Stimulated activated CD4-positive, alpha-beta T cell treated with anti-CD3 and anti-CD28 coated beads, Interleukin-12 subunit alpha, Interleukin-12 subunit beta, amount 100 ng/mL, for 24 hours (primary cell): ENCODE results near the gene SPTSSA.
"Not testable (repeated sequence)": the region's sequence is repeated elsewhere in the genome, so short reads cannot be mapped to it uniquely, and the experiment has no call there.

ENCODE experiments used
- DNase-seq, 2 experiments: peaks; one replicate each; pipeline ENCODE4 v3.0.0-alpha.2; 2020; ENCODE audit warnings: low read depth in 2 of 2

The SPTSSA gene

GRCh38 chr14:34428102-34428466 lies 34.0 kb downstream of the SPTSSA start:
- DNase-seq = not testable (repeated sequence)

GRCh38 chr14:34426313-34427295 lies 35.4 kb downstream of the SPTSSA start:
- DNase-seq = no peak

GRCh38 chr14:34425095-34425851 lies 36.8 kb downstream of the SPTSSA start:
- DNase-seq = no peak

GRCh38 chr14:34424488-34424887 lies 37.6 kb downstream of the SPTSSA start:
- no peak for DNase-seq

- DNase-seq = no peak
These were observed 38.6 kb downstream of the SPTSSA start for GRCh38 chr14:34423445-34423844.

GRCh38 chr14:34420547-34421150 lies 41.4 kb downstream of the SPTSSA start:
- DNase-seq = no peak

- DNase-seq = no peak
These were observed 52.3 kb downstream of the SPTSSA start for GRCh38 chr14:34409721-34410120.

GRCh38 chr14:34407951-34408350 lies 54.1 kb downstream of the SPTSSA start:
- DNase-seq = no peak

- no peak for DNase-seq
These were observed 57.6 kb downstream of the SPTSSA start for GRCh38 chr14:34404416-34404815.

- no peak for DNase-seq
These were observed 58.4 kb downstream of the SPTSSA start for GRCh38 chr14:34403646-34404045.

- DNase-seq = no peak
These were observed 64.0 kb downstream of the SPTSSA start for GRCh38 chr14:34398024-34398423.

GRCh38 chr14:34387974-34388516 lies 74.0 kb downstream of the SPTSSA start:
- no peak for DNase-seq

- no peak for DNase-seq
These were observed 75.1 kb downstream of the SPTSSA start for GRCh38 chr14:34386865-34387485.

- not testable (repeated sequence) for DNase-seq
These were observed 76.2 kb downstream of the SPTSSA start for GRCh38 chr14:34385881-34386280.

- no peak for DNase-seq
These were observed 78.2 kb downstream of the SPTSSA start for GRCh38 chr14:34383839-34384238.
